GM12872 (cell line): ENCODE measurements around the gene RASA2.

ENCODE experiments used
- CTCF ChIP-seq: IDR thresholded peaks from 3 replicates; pipeline ENCODE4 v1.5.1; 2011; ENCODE audit warnings: low read depth, mild to moderate bottlenecking, low read length, moderate library complexity; ENCODE audit not compliant: insufficient read depth

The RASA2 gene

GRCh38 chr3:141486746-141487520, at the start of gene RASA2:
Gene RASA2, plus strand, starts transcription at chr3:141487027. Its CDS starts 57 bp downstream, at chr3:141487084.
- TF ChIP-seq CTCF = no peak

- TF ChIP-seq CTCF = no peak
Measured at GRCh38 chr3:141439589-141439988, 47.2 kb upstream of the RASA2 start.

- no peak for TF ChIP-seq CTCF
Measured at GRCh38 chr3:141440942-141441341, 45.9 kb upstream of the RASA2 start.

GRCh38 chr3:141441381-141442364, 45.2 kb upstream of the RASA2 start:
- TF ChIP-seq CTCF = peak; percentile 94

- TF ChIP-seq CTCF = no peak
Measured at GRCh38 chr3:141442446-141442845, 44.4 kb upstream of the RASA2 start.

- no peak for TF ChIP-seq CTCF
Measured at GRCh38 chr3:141442914-141443313, 43.9 kb upstream of the RASA2 start.

GRCh38 chr3:141444586-141445285, 42.1 kb upstream of the RASA2 start:
- no peak for TF ChIP-seq CTCF
